HCT116 (cell line): ENCODE measurements around the gene FAH.

Experiments
- EZH2phosphoT487 ChIP-seq: fragments of 200-600 bp; IDR thresholded peaks from 2 replicates; pipeline ENCODE4 v1.6.1; 2018; ENCODE audit warnings: antibody characterized with exemption, borderline replicate concordance
- POLR2AphosphoS5 ChIP-seq: IDR thresholded peaks from 2 replicates; pipeline ENCODE4 v1.6.1; 2011; ENCODE audit warnings: mild to moderate bottlenecking, low read depth, low read length, moderate library complexity
- SIN3A ChIP-seq: IDR thresholded peaks from 2 replicates; pipeline ENCODE4 v1.6.1; 2012; ENCODE audit warnings: low read depth
- TF ChIP-seq, protein P1 (sequence below), 3 experiments: fragments of 200-600 bp in 1 of 3; sonication (generic) in 1 of 3; IDR thresholded peaks in 2 of 3; conservative IDR thresholded peaks in 1 of 3; 2 replicates each; pipeline ENCODE4 v1.5.1; 2012 to 2017; ENCODE audit warnings: low read depth in 2 of 3, low read length in 2 of 3, antibody characterized with exemption in 1 of 3, borderline replicate concordance in 1 of 3, control low read depth in 1 of 3, mild to moderate bottlenecking in 1 of 3, mixed read lengths in 1 of 3, mixed run types in 1 of 3, moderate library complexity in 1 of 3; ENCODE audit not compliant: insufficient read depth in 1 of 3
- TF ChIP-seq, protein P2 (sequence below): IDR thresholded peaks from 2 replicates; pipeline ENCODE4 v1.6.1; 2012; ENCODE audit warnings: low read depth

DNA sequence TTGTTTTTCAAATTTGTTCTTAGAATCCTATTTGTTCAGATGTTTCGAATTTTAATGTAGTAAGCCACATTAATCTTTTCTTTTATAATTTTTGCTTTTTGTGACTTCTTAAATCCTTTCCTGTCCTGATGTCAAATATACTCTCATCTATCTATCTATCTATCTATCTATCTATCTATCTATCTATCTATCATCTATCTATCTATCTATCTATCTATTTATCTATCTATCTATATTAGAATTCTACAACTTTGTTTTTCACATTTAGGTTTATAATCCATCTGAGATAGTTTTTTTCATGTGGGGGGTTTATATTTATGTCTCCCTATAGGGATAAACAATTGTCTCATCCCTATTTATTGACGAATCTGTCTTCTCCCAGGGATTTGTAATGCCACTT lies 67.2 kb downstream of the FAH start:
- TF ChIP-seq, protein P1, sequence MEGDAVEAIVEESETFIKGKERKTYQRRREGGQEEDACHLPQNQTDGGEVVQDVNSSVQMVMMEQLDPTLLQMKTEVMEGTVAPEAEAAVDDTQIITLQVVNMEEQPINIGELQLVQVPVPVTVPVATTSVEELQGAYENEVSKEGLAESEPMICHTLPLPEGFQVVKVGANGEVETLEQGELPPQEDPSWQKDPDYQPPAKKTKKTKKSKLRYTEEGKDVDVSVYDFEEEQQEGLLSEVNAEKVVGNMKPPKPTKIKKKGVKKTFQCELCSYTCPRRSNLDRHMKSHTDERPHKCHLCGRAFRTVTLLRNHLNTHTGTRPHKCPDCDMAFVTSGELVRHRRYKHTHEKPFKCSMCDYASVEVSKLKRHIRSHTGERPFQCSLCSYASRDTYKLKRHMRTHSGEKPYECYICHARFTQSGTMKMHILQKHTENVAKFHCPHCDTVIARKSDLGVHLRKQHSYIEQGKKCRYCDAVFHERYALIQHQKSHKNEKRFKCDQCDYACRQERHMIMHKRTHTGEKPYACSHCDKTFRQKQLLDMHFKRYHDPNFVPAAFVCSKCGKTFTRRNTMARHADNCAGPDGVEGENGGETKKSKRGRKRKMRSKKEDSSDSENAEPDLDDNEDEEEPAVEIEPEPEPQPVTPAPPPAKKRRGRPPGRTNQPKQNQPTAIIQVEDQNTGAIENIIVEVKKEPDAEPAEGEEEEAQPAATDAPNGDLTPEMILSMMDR (IDR thresholded peaks at IDR 0.05 in 2 of 3, conservative IDR thresholded peaks at IDR 0.05 in 1 of 3; ENCODE audit: borderline replicate concordance in 1 of 3, insufficient read depth in 1 of 3, low read depth in 2 of 3, low read length in 2 of 3), result no peak
- TF ChIP-seq, protein P2, sequence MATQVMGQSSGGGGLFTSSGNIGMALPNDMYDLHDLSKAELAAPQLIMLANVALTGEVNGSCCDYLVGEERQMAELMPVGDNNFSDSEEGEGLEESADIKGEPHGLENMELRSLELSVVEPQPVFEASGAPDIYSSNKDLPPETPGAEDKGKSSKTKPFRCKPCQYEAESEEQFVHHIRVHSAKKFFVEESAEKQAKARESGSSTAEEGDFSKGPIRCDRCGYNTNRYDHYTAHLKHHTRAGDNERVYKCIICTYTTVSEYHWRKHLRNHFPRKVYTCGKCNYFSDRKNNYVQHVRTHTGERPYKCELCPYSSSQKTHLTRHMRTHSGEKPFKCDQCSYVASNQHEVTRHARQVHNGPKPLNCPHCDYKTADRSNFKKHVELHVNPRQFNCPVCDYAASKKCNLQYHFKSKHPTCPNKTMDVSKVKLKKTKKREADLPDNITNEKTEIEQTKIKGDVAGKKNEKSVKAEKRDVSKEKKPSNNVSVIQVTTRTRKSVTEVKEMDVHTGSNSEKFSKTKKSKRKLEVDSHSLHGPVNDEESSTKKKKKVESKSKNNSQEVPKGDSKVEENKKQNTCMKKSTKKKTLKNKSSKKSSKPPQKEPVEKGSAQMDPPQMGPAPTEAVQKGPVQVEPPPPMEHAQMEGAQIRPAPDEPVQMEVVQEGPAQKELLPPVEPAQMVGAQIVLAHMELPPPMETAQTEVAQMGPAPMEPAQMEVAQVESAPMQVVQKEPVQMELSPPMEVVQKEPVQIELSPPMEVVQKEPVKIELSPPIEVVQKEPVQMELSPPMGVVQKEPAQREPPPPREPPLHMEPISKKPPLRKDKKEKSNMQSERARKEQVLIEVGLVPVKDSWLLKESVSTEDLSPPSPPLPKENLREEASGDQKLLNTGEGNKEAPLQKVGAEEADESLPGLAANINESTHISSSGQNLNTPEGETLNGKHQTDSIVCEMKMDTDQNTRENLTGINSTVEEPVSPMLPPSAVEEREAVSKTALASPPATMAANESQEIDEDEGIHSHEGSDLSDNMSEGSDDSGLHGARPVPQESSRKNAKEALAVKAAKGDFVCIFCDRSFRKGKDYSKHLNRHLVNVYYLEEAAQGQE, result no peak
- TF ChIP-seq POLR2AphosphoS5 (no peak), SIN3A (no peak), EZH2phosphoT487 (no peak)
